H1 (cell line): ENCODE data around the gene FASLG. TPM values are rescaled to one million over a fixed set of nuclear protein-coding genes. Genes with fewer than 3 reads are reported as not detected.

ENCODE experiments used
- CTCF ChIA-PET: fragments of 300-600 bp; sonication (Branson Sonifier 250); formaldehyde crosslinking; loops from one replicate; lab custom pipeline; 2021; ENCODE audit not compliant: partially characterized antibody; lab: Charles Lee
- POLR2A ChIA-PET: fragments of 300-600 bp; sonication (Branson Sonifier 250); formaldehyde crosslinking; loops from one replicate; lab custom pipeline; 2021; ENCODE audit warnings: inconsistent platforms; ENCODE audit not compliant: partially characterized antibody; lab: Charles Lee
- DNase-seq, 2 experiments: peaks; one replicate each; pipeline versions ENCODE4 v3.0.0 to v3.0.0-alpha.2; 2010 to 2022; ENCODE audit warnings: low spot score in 2 of 2, low read depth in 1 of 2, mixed read lengths in 1 of 2
- FAIRE-seq: peaks from 2 replicates; lab custom pipeline; 2011; peaks lifted over from hg19 to GRCh38; lab: Jason Lieb, UNC
- H2AFZ ChIP-seq: 2 replicates; pipeline ENCODE4 v1.8.1; 2012; ENCODE audit warnings: low read length, inconsistent platforms
- H2AK5ac ChIP-seq: 2 replicates; pipeline ENCODE4 v1.6.1; 2013; ENCODE audit warnings: low read depth, low read length
- H2BK120ac ChIP-seq: replicated peaks from 2 replicates; pipeline ENCODE3; 2013; ENCODE audit warnings: low read depth, low read length, inconsistent platforms
- H2BK12ac ChIP-seq: 2 replicates; pipeline ENCODE4 v1.6.1; 2013; ENCODE audit warnings: low read depth, low read length
- H2BK15ac ChIP-seq: 2 replicates; pipeline ENCODE4 v1.6.1; 2013; ENCODE audit warnings: low read length
- H2BK20ac ChIP-seq: 2 replicates; pipeline ENCODE4 v1.6.1; 2013; ENCODE audit warnings: low read length
- H2BK5ac ChIP-seq: 2 replicates; pipeline ENCODE4 v1.6.1; 2013; ENCODE audit warnings: low read depth, low read length
- H3K14ac ChIP-seq: 2 replicates; pipeline ENCODE4 v1.6.1; 2013; ENCODE audit warnings: inconsistent platforms; ENCODE audit not compliant: insufficient read length
- H3K18ac ChIP-seq: 2 replicates; pipeline ENCODE4 v1.6.1; 2013; ENCODE audit warnings: low read length; ENCODE audit errors: extremely low read depth
- H3K23ac ChIP-seq: 2 replicates; pipeline ENCODE4 v1.6.1; 2013; ENCODE audit warnings: inconsistent platforms; ENCODE audit not compliant: insufficient read length
- H3K23me2 ChIP-seq: 2 replicates; pipeline ENCODE4 v1.6.1; 2013; ENCODE audit warnings: low read depth, low read length
- H3K27ac ChIP-seq: 2 replicates; pipeline ENCODE4 v1.6.1; 2011; ENCODE audit warnings: low read depth, low read length, inconsistent platforms
- H3K27me3 ChIP-seq, 4 experiments: replicated peaks in 1 of 4; 1 replicate in 1 of 4; 2 replicates in 3 of 4; pipeline versions ENCODE4 v1.6.1 to v1.8.1; 2011 to 2013; ENCODE audit warnings: low read length in 3 of 4, mild to moderate bottlenecking in 3 of 4, inconsistent platforms in 2 of 4, mixed read lengths in 2 of 4, moderate library complexity in 1 of 4; ENCODE audit not compliant: control insufficient read depth in 3 of 4, insufficient read depth in 3 of 4; ENCODE audit errors: extremely low read depth in 1 of 4
- H3K36me3 ChIP-seq, 4 experiments: 2 replicates each; pipeline versions ENCODE4 v1.6.1 to v1.8.1; 2011 to 2013; ENCODE audit warnings: mild to moderate bottlenecking in 4 of 4, low read length in 3 of 4, moderate library complexity in 2 of 4, control low read depth in 1 of 4, inconsistent platforms in 1 of 4; ENCODE audit not compliant: insufficient read depth in 4 of 4, control insufficient read depth in 2 of 4
- H3K4ac ChIP-seq: replicated peaks from 2 replicates; pipeline ENCODE3; 2013; ENCODE audit warnings: low read length, low read depth, mixed read lengths, inconsistent platforms; ENCODE audit not compliant: insufficient read length
- H3K4me1 ChIP-seq, 4 experiments: replicated peaks in 1 of 4; 1 replicate in 1 of 4; 2 replicates in 3 of 4; pipeline versions ENCODE4 v1.6.1 to v1.8.1; 2011 to 2013; ENCODE audit warnings: low read length in 3 of 4, inconsistent platforms in 2 of 4, mixed read lengths in 1 of 4; ENCODE audit not compliant: insufficient read depth in 4 of 4, control insufficient read depth in 3 of 4
- H3K4me2 ChIP-seq, 2 experiments: 2 replicates each; pipeline versions ENCODE4 v1.6.1 to v1.8.1; 2011 to 2013; ENCODE audit warnings: low read depth in 2 of 2, low read length in 2 of 2, control low read depth in 1 of 2, inconsistent platforms in 1 of 2, mild to moderate bottlenecking in 1 of 2; ENCODE audit not compliant: insufficient read depth in 1 of 2
- H3K4me3 ChIP-seq, 4 experiments: fragments of 200-600, 300-600 bp in 1 of 4; sonication (generic), shearing (Covaris generic), sonication (Bioruptor Twin) in 1 of 4; 2 replicates each; pipeline versions ENCODE4 v1.5.1 to v1.8.1; 2011 to 2016; ENCODE audit warnings: low read length in 4 of 4, low read depth in 3 of 4, control low read depth in 2 of 4, inconsistent platforms in 2 of 4, mild to moderate bottlenecking in 2 of 4, mixed read lengths in 1 of 4, moderate library complexity in 1 of 4; ENCODE audit not compliant: insufficient read depth in 2 of 4; ENCODE audit errors: extremely low read depth in 1 of 4
- H3K56ac ChIP-seq: replicated peaks from 2 replicates; pipeline ENCODE3; 2013; ENCODE audit warnings: low read depth, mild to moderate bottlenecking, mixed read lengths, low read length, inconsistent platforms; ENCODE audit not compliant: insufficient read length
- H3K79me1 ChIP-seq: 2 replicates; pipeline ENCODE4 v1.6.1; 2013; ENCODE audit warnings: low read depth, low read length, control low read depth
- H3K79me2 ChIP-seq, 2 experiments: 2 replicates each; pipeline versions ENCODE4 v1.6.1 to v1.8.1; 2012 to 2013; ENCODE audit warnings: low read length in 2 of 2, mild to moderate bottlenecking in 2 of 2, inconsistent platforms in 1 of 2; ENCODE audit not compliant: insufficient read depth in 2 of 2, control insufficient read depth in 1 of 2
- H3K9ac ChIP-seq, 4 experiments: replicated peaks in 1 of 4; 1 replicate in 1 of 4; 2 replicates in 3 of 4; pipeline versions ENCODE4 v1.6.1 to v1.8.1; 2011 to 2013; ENCODE audit warnings: low read depth in 3 of 4, low read length in 3 of 4, control low read depth in 2 of 4, mild to moderate bottlenecking in 2 of 4, moderate library complexity in 2 of 4, inconsistent platforms in 1 of 4; ENCODE audit errors: extremely low read depth in 1 of 4
- H3K9me3 ChIP-seq, 2 experiments: 2 replicates each; pipeline versions ENCODE4 v1.6.1 to v1.8.1; 2012 to 2013; ENCODE audit warnings: mild to moderate bottlenecking in 2 of 2, moderate library complexity in 2 of 2, control low read depth in 1 of 2, inconsistent platforms in 1 of 2, low read depth in 1 of 2, low read length in 1 of 2, mixed read lengths in 1 of 2; ENCODE audit not compliant: insufficient read depth in 2 of 2
- H4K20me1 ChIP-seq, 2 experiments: replicated peaks in 1 of 2; 2 replicates each; pipeline versions ENCODE3 to v1.8.1; 2011 to 2013; ENCODE audit warnings: inconsistent platforms in 2 of 2, low read length in 2 of 2, mild to moderate bottlenecking in 1 of 2; ENCODE audit not compliant: insufficient read depth in 2 of 2, control insufficient read depth in 1 of 2
- H4K5ac ChIP-seq: 2 replicates; pipeline ENCODE4 v1.6.1; 2013; ENCODE audit warnings: low read length, low read depth, mixed read lengths, inconsistent platforms; ENCODE audit not compliant: insufficient read length
- H4K8ac ChIP-seq: 2 replicates; pipeline ENCODE4 v1.8.0; 2013; ENCODE audit warnings: mild to moderate bottlenecking, moderate library complexity, low read length, inconsistent platforms; ENCODE audit not compliant: insufficient read depth; ENCODE audit errors: extremely low read depth
- H4K91ac ChIP-seq: replicated peaks from 2 replicates; pipeline ENCODE3; 2013; ENCODE audit warnings: low read length, mixed read lengths, inconsistent platforms; ENCODE audit not compliant: insufficient read length
- BCL11A ChIP-seq, 2 experiments: IDR thresholded peaks; one replicate each; pipeline ENCODE4 v1.6.1; 2011; ENCODE audit warnings: low read depth in 2 of 2, low read length in 2 of 2, mild to moderate bottlenecking in 2 of 2
- CBX5 ChIP-seq: fragments of 300-800, 300-1000 bp; sonication (generic); IDR thresholded peaks from 2 replicates; pipeline ENCODE4 v1.7.1; 2016; ENCODE audit warnings: antibody characterized with exemption, low read length, low read depth
- CTBP2 ChIP-seq: IDR thresholded peaks from 2 replicates; pipeline ENCODE4 v1.7.0; 2011; ENCODE audit warnings: borderline replicate concordance, mild to moderate bottlenecking, moderate library complexity, mixed read lengths, low read length; ENCODE audit not compliant: insufficient read depth, insufficient read length
- HDAC6 ChIP-seq: IDR thresholded peaks from one replicate; pipeline ENCODE4 v1.7.1; 2012; ENCODE audit warnings: low read depth, mild to moderate bottlenecking, inconsistent platforms, low read length, moderate library complexity
- PHF8 ChIP-seq: fragments of 200-600 bp; sonication (generic); conservative IDR thresholded peaks from 2 replicates; pipeline ENCODE4 v1.7.1; 2012; ENCODE audit warnings: low read depth, mild to moderate bottlenecking, inconsistent platforms, low read length, moderate library complexity
- RFX5 ChIP-seq: IDR thresholded peaks from 2 replicates; pipeline ENCODE4 v1.6.1; 2011; ENCODE audit warnings: low read depth, low read length, improper control_type of control experiment, borderline replicate concordance
- SAP30 ChIP-seq: fragments of 300-600 bp; sonication (generic); IDR thresholded peaks from 2 replicates; pipeline ENCODE4 v1.7.1; 2012; ENCODE audit warnings: low read length, moderate library complexity, mild to moderate bottlenecking, inconsistent platforms; ENCODE audit not compliant: insufficient read depth, insufficient replicate concordance
- TAF1 ChIP-seq: IDR thresholded peaks from 2 replicates; pipeline ENCODE4 v1.6.1; 2011; ENCODE audit warnings: mild to moderate bottlenecking, low read depth, low read length
- TCF12 ChIP-seq: IDR thresholded peaks from 2 replicates; pipeline ENCODE4 v1.6.1; 2011; ENCODE audit warnings: low read depth, mild to moderate bottlenecking, low read length
- WGBS, 2 experiments: shearing (Covaris generic) in 1 of 2; methylation state at CpG; one replicate each; pipeline versions ENCODE4 v1.1.6 to v1.1.7; 2013 to 2015; ENCODE audit warnings: low lambda C conversion rate in 2 of 2, mixed read lengths in 2 of 2, inconsistent platforms in 1 of 2, low coverage in 1 of 2, missing lambda C conversion rate in 1 of 2; ENCODE audit not compliant: insufficient replicate concordance in 2 of 2, insufficient coverage in 1 of 2, insufficient read length in 1 of 2; ENCODE audit errors: extremely low coverage in 1 of 2, missing lambda C conversion rate in 1 of 2; 5-methylcytosine and 5-hydroxymethylcytosine counted together
- polyA plus RNA-seq, 7 experiments: library from polyadenylated mRNA; depleted of rRNA in 3 of 7; stranded (reverse) in 5 of 7; unstranded in 2 of 7; fragments of >200 nt in 5 of 7; fragments of 200-250 nt in 2 of 7; gene quantifications; 1 replicate in 5 of 7; 2 replicates in 1 of 7; 4 replicates in 1 of 7; pipeline versions ENCODE4 v1.2.1 to v1.2.3, GENCODE V29; 2011 to 2013; ENCODE audit warnings: missing spikeins in 2 of 7, mixed read lengths in 2 of 7
- total RNA-seq: library from RNA; stranded (reverse); fragmentation: NEBNext Ultra II Directional; extraction: Animal tissue kit (Norgen Biotek cat#: 25700); gene quantifications from 2 replicates; pipeline ENCODE4 v1.2.1, GENCODE V29; 2021

The FASLG gene
- total and polyA plus RNA-seq, 2 of the 8 experiments (the other 6 are each of a cell fraction or from before 2014, with no cell fraction given), result not detected

- FAIRE-seq, result no peak
- CTCF ChIA-PET, result interaction anchor here (1.0 to 1.3 kb wide), 2 partner anchors 67 to 111 kb away, joined by 3 read pairs; no protein-coding TSS in a partner anchor
- WGBS, 2 experiments, result 83% methylated on average over 3 of the region's 3 CpGs; no CpG with 5 or more reads in 1 of the 2 experiments
Measured at GRCh38 chr1:172700556-172700955, 41.7 kb downstream of the FASLG start.

More at GRCh38 chr1:172700556-172700955, 41.7 kb downstream of the FASLG start:
- H3K79me1 ChIP-seq, result no peaks in the 10 kb centered on the region
- no peak overlapping the region for H2BK120ac ChIP-seq
- H3K4me3 ChIP-seq, result no peak overlapping the region
- POLR2A ChIA-PET, result no interaction called here
- H4K20me1 ChIP-seq, result no peaks in the 10 kb centered on the region
- H3K23ac ChIP-seq, result no peak overlapping the region
- no peak overlapping the region for H3K4ac ChIP-seq
- H4K5ac ChIP-seq, result no peak overlapping the region
- H2BK15ac ChIP-seq, result no peak overlapping the region
- H3K4me2 ChIP-seq, result no peak overlapping the region
- H3K79me2 ChIP-seq, result no peaks in the 10 kb centered on the region
- H2AFZ ChIP-seq, result no peak overlapping the region
- H3K27ac ChIP-seq, result no peak overlapping the region
- H3K27me3 ChIP-seq, result no peaks in the 10 kb centered on the region
- H3K36me3 ChIP-seq, result no peaks in the 10 kb centered on the region
- H3K18ac ChIP-seq, result no peak overlapping the region
- H3K56ac ChIP-seq, result no peak overlapping the region
- peaks cover 0 to 3% (median 0%) of the 10 kb centered on the region in 4 experiments; a peak in 2 of 7 replicates for H3K4me1 ChIP-seq
- no peak overlapping the region for H3K14ac ChIP-seq
- DNase-seq, result no peak
- no peak overlapping the region for H4K91ac ChIP-seq
- no peak overlapping the region for H4K8ac ChIP-seq
- no peaks in the 10 kb centered on the region for H3K9me3 ChIP-seq
- TF ChIP-seq BCL11A (IDR thresholded peaks at IDR 0.05; ENCODE audit: low read depth in 2 of 2, low read length in 2 of 2) (no peak), CTBP2 (no peak), CBX5 (no peak), SAP30 (no peak), HDAC6 (no peak), PHF8 (no peak), TCF12 (no peak), RFX5 (no peak), TAF1 (no peak)
- no peak overlapping the region for H2BK5ac ChIP-seq
- no peak overlapping the region for H2AK5ac ChIP-seq
- H2BK12ac ChIP-seq, result no peak overlapping the region
- H2BK20ac ChIP-seq, result no peak overlapping the region
- H3K23me2 ChIP-seq, result no peaks in the 10 kb centered on the region; the same call in 1 of the 2 replicates
- no peak overlapping the region for H3K9ac ChIP-seq
